ENCODE measurements around the gene TSHZ3. TPM values are rescaled to one million over a fixed set of nuclear protein-coding genes. Genes with fewer than 3 reads are reported as not detected.

Gene TSHZ3
- total RNA-seq, 1 experiment from 2014 or later = 1.2 TPM

DNA sequence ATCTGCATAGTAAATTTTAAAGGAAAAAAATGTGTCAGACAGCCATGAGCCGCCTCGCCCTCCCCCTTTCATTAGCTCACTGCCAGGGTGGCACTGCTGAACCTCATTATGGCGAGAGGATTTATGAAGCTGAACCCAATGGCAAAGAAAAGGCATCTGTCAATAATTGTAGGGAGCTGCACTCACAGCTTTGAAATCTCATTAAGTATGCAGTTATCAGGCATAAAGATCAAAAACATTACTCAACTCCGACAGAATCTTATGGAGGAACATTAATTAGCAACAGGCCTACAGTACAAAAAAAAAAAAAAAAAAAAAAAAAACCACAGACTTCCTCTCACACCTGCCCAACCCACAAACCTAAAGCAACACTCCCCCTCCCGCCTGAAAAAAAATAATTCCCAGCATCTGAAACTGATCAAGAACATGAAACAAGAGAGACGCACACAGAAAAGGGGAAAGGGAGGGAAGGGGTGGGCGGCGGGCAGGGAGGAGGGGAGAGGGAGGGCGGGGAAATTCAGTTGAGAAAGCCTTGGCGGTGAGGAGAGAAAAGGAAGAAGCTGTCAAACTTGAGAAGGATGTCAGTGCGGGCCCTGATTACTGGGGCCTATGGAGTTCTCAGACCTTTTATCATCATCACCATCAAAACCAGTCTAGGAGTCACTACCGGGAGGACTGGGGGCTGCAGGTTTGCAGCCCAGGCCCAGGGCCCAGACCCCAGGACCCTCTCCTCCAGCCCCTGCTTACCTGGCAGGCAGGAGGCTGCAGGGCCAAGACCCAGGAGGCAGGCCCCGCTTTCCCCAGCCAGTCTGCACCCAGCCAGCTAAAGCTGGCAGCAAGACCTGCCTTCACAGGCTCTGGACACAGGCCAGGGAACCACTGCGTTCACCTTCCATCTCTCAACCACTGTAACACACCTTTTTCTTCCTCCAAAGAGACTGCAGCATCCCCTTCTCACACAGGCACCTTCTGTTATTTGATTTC, 8.9 kb downstream of the TSHZ3 start:
- in situ Hi-C loops (cut with HindIII; ENCODE audit: low pct_unique_long_range_greater_than_20kb, low sequenced_read_pairs) = no loop called here
- DNase-seq (ENCODE audit: low read depth) = peak; percentile 33

DNA sequence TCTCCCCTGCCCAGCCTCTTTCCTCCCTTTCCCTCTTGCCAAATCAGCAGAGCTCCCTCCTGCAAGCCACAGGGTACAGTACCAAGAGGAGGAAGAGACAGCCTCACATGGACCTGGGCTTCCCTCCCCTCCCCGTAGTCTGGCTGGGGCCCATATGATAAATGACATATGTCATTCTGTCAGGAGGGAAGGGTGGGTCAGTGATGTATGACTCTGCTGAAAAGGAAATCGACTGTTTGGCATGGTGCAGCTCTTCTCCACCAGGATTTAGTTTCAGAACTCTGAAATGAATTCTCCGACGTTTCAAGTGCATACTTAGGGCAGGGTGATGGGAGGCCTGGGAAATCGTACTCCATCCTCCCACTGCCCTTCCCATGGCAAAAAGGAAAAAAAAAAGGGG, 9.8 kb downstream of the TSHZ3 start:
- in situ Hi-C loops (cut with HindIII; ENCODE audit: low pct_unique_long_range_greater_than_20kb, low sequenced_read_pairs) = no loop called here
- DNase-seq (ENCODE audit: low read depth) = no peak

GRCh38 chr19:31338069-31338776, 11.0 kb downstream of the TSHZ3 start:
- in situ Hi-C loops (cut with HindIII; ENCODE audit: low pct_unique_long_range_greater_than_20kb, low sequenced_read_pairs) = no loop called here
- DNase-seq (ENCODE audit: low read depth) = no peak

GRCh38 chr19:31337008-31337914, 12.0 kb downstream of the TSHZ3 start:
- in situ Hi-C loops (cut with HindIII; ENCODE audit: low pct_unique_long_range_greater_than_20kb, low sequenced_read_pairs) = no loop called here
- no peak for DNase-seq (ENCODE audit: low read depth)

- in situ Hi-C loops (cut with HindIII; ENCODE audit: low pct_unique_long_range_greater_than_20kb, low sequenced_read_pairs) = no loop called here
- DNase-seq (ENCODE audit: low read depth) = no peak
These were observed 13.5 kb downstream of the TSHZ3 start for GRCh38 chr19:31335716-31336115.

DNA sequence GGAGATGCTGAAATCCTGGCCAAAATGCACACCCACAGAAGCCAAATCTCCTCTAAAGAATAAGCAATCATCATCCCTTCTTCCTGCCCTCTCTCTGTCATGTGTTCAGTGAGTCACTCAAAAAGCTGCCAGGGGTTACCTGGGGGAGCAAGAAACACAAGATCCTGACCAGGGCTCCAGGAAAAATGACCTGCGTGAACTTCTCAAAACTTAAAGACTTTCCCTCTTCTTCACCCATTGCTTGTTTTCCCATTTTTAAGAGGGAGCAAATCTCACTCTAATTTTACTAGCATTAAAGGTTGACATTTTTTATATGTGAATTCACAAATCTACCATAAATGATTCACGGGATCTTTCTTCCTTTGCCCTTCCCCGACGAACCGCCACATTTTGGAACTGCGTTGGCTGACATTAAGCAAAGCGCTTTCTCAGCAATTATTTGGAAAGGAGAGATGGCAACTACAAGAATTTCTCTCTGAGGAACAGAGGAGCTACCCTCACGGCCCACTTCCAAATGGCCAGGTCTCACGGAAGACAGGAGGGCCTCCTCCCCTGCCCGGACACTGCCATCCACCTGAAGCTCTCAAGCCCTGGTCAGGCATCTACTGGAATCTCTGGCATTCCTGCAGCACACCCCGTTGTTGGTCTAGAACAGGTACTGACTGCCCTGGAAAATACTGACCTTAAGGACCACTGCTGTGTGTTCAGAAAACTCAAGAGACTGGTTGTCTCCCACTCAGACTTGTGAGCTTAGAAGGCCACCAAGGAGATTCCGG, 14.2 kb downstream of the TSHZ3 start:
- in situ Hi-C loops (cut with HindIII; ENCODE audit: low pct_unique_long_range_greater_than_20kb, low sequenced_read_pairs) = no loop called here

DNA sequence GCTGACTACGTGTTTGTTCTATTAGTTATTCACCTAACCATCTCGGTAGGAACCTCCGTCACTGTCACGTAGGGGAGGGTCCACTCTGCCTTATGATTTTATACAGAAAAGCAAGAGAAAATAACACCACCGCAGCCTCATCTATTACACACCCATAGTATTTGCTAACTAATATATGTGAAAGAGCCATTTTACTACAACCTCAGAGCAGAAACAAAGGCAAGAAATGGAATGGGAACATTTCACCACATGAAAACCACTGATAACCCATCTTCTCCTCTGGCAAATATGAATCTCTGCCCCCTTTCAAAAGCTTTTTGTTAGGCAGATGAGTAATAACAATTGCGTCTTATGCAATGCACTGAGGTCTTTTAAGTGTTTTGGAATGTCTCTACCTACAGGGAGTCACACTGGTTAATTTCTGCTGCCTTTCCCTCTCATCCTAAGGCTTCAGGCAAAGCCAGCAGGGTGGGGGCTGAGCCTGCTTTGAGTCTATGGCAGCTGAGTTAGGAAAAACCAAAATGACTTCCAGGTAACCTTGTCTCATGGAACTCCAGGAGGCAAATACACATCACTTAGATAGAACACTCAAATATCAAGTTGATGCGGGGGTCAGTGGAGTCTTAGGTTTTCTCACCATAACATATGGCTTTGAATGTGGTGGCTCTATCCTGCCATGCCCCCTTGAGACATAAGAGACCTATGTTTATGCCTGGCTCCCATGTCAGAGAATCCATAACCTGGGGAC, 15.0 kb downstream of the TSHZ3 start:
- DNase-seq (ENCODE audit: low read depth) = no peak

More for the DNA sequence above, 14.2 kb downstream of the TSHZ3 start:
- no peak for DNase-seq (ENCODE audit: low read depth)

DNA sequence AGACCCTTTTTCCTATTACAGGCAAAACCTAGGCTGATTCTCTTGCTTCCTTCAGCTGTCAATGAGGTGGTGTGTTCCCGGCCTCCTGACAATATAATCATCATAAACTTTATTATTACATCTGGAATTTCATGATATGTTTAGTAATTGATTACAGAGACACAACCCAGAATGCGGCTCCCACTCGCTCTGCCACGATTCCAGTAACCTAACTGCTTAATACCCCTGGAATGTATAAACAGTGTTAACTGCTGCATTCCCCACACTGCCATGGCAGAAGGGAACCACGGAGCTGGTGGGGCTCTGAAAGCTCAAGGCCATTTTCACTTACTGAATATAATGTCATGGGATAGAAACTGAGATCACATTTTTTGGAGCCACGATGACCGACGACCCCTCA, 17.1 kb downstream of the TSHZ3 start:
- in situ Hi-C loops (cut with HindIII; ENCODE audit: low pct_unique_long_range_greater_than_20kb, low sequenced_read_pairs) = no loop called here
- DNase-seq (ENCODE audit: low read depth) = no peak

More for the DNA sequence above, 15.0 kb downstream of the TSHZ3 start:
- in situ Hi-C loops (cut with HindIII; ENCODE audit: low pct_unique_long_range_greater_than_20kb, low sequenced_read_pairs) = no loop called here

DNA sequence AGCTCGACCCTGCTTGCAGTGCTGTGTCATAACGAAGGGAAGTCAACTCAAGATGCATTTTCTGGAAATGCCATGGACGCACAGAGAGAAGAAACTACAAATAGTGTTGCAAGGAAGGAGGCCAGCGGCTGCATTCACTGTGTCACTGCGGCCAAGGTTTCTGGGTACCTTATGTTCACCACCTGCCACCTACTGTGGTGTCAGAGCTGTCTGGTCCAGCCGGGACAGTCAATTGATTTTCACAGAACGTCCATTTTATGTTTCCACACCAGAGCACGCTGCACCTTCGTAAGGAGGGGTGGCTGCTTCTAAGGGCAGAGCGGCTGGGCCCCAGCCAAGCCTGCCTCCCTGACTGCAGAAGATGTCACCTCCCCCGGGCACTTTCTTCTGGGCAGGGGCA, 17.7 kb downstream of the TSHZ3 start:
- in situ Hi-C loops (cut with HindIII; ENCODE audit: low pct_unique_long_range_greater_than_20kb, low sequenced_read_pairs) = no loop called here
- no peak for DNase-seq (ENCODE audit: low read depth)

DNA sequence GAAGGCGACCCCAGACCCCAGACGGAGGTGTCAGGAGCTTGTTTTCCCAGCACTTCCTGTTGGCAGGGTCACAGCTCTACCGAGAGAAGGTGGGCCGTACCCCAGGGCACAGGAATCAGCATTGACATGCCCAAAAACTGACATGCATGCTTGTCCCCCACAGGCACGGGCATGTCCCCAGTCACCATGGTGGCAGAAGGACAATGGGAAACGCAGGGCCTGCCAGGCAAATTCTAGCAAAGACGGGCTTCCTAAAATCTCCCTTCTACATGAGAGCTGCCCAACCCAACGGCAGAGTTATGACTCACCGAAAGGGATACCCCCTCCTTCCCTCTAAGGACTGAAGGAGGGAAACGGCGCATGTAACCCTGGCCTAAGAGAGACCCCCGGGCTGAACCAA, 18.5 kb downstream of the TSHZ3 start:
- DNase-seq (ENCODE audit: low read depth) = no peak

DNA sequence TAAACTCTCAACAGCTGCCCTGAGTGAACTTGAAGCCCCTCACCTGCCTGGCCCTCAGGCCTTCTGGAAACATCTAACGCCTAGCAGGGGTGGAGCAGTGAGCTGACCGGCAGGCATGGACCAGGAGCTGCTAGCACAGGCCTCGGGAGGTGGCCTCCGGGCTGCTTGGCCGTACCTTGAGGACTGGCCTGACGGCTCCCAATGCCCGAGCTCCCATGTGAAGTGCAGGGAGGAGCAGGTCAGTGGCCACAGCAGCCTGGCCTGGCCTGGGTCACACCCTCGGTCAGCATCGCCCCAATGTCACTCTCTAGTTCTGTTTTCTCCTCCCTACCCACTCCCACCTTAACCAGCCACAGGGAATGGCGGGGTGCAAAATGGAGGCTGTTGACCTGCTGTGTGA, 19.0 kb downstream of the TSHZ3 start:
- in situ Hi-C loops (cut with HindIII; ENCODE audit: low pct_unique_long_range_greater_than_20kb, low sequenced_read_pairs) = no loop called here

More for the DNA sequence above, 18.5 kb downstream of the TSHZ3 start:
- in situ Hi-C loops (cut with HindIII; ENCODE audit: low pct_unique_long_range_greater_than_20kb, low sequenced_read_pairs) = no loop called here

DNA sequence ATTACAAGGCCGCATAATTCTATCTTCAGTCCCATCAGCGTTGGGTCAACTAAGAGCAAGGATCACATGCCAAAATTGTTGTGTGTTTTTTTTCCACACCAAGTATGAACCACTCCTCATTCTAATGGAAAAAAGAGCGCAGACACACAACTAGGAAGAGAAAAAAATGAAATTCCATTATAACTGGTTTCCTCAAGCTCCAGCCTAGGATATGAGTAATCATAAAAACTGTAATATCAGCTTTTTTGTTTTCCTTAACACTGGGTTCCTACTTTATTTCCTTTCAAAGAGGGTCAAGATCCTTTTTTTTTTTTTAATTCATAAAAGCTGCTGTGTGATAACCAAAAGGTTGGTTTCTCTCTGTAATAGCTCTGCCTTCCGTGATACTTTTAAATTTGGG, 19.4 kb downstream of the TSHZ3 start:
- in situ Hi-C loops (cut with HindIII; ENCODE audit: low pct_unique_long_range_greater_than_20kb, low sequenced_read_pairs) = no loop called here
- DNase-seq (ENCODE audit: low read depth) = no peak

More for the DNA sequence above, 19.0 kb downstream of the TSHZ3 start:
- no peak for DNase-seq (ENCODE audit: low read depth)

GRCh38 chr19:31328238-31328637, 21.0 kb downstream of the TSHZ3 start:
- in situ Hi-C loops (cut with HindIII; ENCODE audit: low pct_unique_long_range_greater_than_20kb, low sequenced_read_pairs) = no loop called here
- no peak for DNase-seq (ENCODE audit: low read depth)

DNA sequence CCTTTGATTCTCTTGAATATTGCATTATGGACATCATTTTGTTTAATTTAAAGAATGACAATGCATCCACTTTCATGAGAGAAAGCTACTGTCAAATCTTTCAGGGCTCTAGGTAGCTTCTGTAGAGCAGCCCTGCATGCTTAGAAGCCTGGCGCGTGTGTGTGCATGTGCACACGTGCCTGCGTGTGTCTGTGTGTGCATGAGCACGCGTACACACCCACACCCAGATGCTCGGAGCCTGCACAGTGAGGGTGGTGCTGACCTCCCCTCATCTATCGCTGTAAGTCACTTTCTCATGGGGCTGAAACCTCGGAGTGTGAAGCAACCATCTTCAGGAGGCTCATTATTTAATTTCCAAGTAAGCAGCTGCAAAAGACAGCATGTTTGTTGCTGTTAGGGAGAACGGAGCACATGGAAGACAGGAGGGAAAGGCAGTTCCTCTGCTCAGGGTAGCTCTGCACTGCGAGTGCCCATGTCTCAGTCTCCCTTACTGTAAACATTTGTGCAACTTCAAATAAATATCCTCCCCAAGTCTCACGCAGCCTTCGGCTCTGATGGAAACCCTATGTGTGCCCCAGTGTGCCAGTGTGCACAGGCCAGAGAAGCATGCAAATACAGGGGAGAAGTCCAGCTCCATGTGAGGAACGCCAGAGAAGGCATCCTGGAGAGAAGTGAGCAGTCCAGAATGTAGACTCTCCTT, 22.8 kb downstream of the TSHZ3 start:
- in situ Hi-C loops (cut with HindIII; ENCODE audit: low pct_unique_long_range_greater_than_20kb, low sequenced_read_pairs) = no loop called here
- no peak for DNase-seq (ENCODE audit: low read depth)

DNA sequence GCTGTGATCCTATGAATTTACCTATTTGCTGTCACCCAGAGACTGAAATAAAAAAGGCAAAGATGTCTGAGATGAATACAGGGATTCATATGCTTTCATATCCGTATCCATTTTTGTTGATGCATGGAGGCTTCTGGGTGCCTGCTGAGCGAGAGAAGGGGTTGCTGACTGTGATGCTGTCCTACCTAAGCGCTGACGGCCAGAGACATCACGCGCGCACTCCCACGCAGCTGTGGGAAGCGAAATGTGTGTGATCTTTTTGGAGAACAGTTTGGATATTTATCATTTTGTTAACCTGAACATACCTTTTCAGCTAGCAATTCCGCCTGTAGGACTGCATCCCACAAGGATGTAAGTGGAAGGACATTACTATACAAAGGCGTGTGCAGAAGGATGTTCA, 23.9 kb downstream of the TSHZ3 start:
- in situ Hi-C loops (cut with HindIII; ENCODE audit: low pct_unique_long_range_greater_than_20kb, low sequenced_read_pairs) = no loop called here
- no peak for DNase-seq (ENCODE audit: low read depth)

GRCh38 chr19:31319465-31319864, 29.8 kb downstream of the TSHZ3 start:
- in situ Hi-C loops (cut with HindIII; ENCODE audit: low pct_unique_long_range_greater_than_20kb, low sequenced_read_pairs) = no loop called here
- DNase-seq (ENCODE audit: low read depth) = no peak
